ENCODE results near the gene AK5.

Gene AK5

GRCh38 chr1:77438236-77438913, 156.6 kb downstream of the AK5 start:
- no peaks in the 10 kb centered on the region for H3K27me3 ChIP-seq (replicated peaks; ENCODE audit: insufficient read depth, low read length)
- H3K4me1 ChIP-seq (ENCODE audit: low read length) = no peaks in the 10 kb centered on the region
- H3F3A ChIP-seq (ENCODE audit: insufficient read depth, low read length) = no peaks in the 10 kb centered on the region
- no peaks in the 10 kb centered on the region for H3K79me2 ChIP-seq (ENCODE audit: low read length)
- H4K20me1 ChIP-seq (ENCODE audit: insufficient read depth, low read length) = no peaks in the 10 kb centered on the region
- H3K27ac ChIP-seq (ENCODE audit: low read length) = no peak overlapping the region
- H3K9ac ChIP-seq (ENCODE audit: low read length) = no peak overlapping the region
- no peaks in the 10 kb centered on the region for H3K9me2 ChIP-seq (replicated peaks; ENCODE audit: insufficient read depth, low read length)
- no peaks in the 10 kb centered on the region for H3K9me3 ChIP-seq (replicated peaks; ENCODE audit: insufficient read depth, low read length)
- 0 out of 2 replicates have a peak overlapping the region, but pooled peaks have one; percentile 26 for H2AFZ ChIP-seq (ENCODE audit: low read length)
- H3K4me3 ChIP-seq (ENCODE audit: low read length) = no peak overlapping the region
- TF ChIP-seq EZH2phosphoT487 (IDR thresholded peaks at IDR 0.05; ENCODE audit: low read length) (no peak), CTCF (IDR thresholded peaks at IDR 0.05; ENCODE audit: low read length) (no peak), EZH2 (optimal IDR thresholded peaks at IDR 0.05; ENCODE audit: low read depth, low read length) (no peak)
- H3K4me2 ChIP-seq (ENCODE audit: low read depth, low read length) = peak overlapping the region; percentile 22; the same call in 1 of the 2 replicates
- H3K36me3 ChIP-seq (replicated peaks; ENCODE audit: insufficient read depth, low read length) = no peaks in the 10 kb centered on the region
- peak; percentile 11 for DNase-seq

GRCh38 chr1:77446841-77447555, 165.2 kb downstream of the AK5 start:
- Histone ChIP-seq H3K9me2 (replicated peaks; ENCODE audit: insufficient read depth, low read length) (no peaks in the 10 kb centered on the region), H3K27me3 (replicated peaks; ENCODE audit: insufficient read depth, low read length) (no peaks in the 10 kb centered on the region), H3K9ac (ENCODE audit: low read length) (no peak overlapping the region), H3K4me2 (ENCODE audit: low read depth, low read length) (no peak overlapping the region), H2AFZ (ENCODE audit: low read length) (no peak overlapping the region), H3K4me3 (ENCODE audit: low read length) (no peak overlapping the region), H3K36me3 (replicated peaks; ENCODE audit: insufficient read depth, low read length) (no peaks in the 10 kb centered on the region), H3K9me3 (replicated peaks; ENCODE audit: insufficient read depth, low read length) (no peaks in the 10 kb centered on the region), H3F3A (ENCODE audit: insufficient read depth, low read length) (no peaks in the 10 kb centered on the region), H4K20me1 (ENCODE audit: insufficient read depth, low read length) (no peaks in the 10 kb centered on the region), H3K4me1 (ENCODE audit: low read length) (no peaks in the 10 kb centered on the region), H3K27ac (ENCODE audit: low read length) (no peak overlapping the region), H3K79me2 (ENCODE audit: low read length) (no peaks in the 10 kb centered on the region)
- TF ChIP-seq EZH2 (optimal IDR thresholded peaks at IDR 0.05; ENCODE audit: low read depth, low read length) (no peak), CTCF (IDR thresholded peaks at IDR 0.05; ENCODE audit: low read length) (no peak), EZH2phosphoT487 (IDR thresholded peaks at IDR 0.05; ENCODE audit: low read length) (no peak)
- DNase-seq = no peak

- no peak overlapping the region for H3K27ac ChIP-seq (ENCODE audit: low read length)
- H2AFZ ChIP-seq (ENCODE audit: low read length) = no peak overlapping the region
- H3K4me2 ChIP-seq (ENCODE audit: low read depth, low read length) = no peak overlapping the region
- no peaks in the 10 kb centered on the region for H3K9me2 ChIP-seq (replicated peaks; ENCODE audit: insufficient read depth, low read length)
- no peaks in the 10 kb centered on the region for H3K79me2 ChIP-seq (ENCODE audit: low read length)
- H3K9me3 ChIP-seq (replicated peaks; ENCODE audit: insufficient read depth, low read length) = no peaks in the 10 kb centered on the region
- TF ChIP-seq CTCF (IDR thresholded peaks at IDR 0.05; ENCODE audit: low read length) = no peak
- no peak for TF ChIP-seq EZH2 (optimal IDR thresholded peaks at IDR 0.05; ENCODE audit: low read depth, low read length)
- no peak for TF ChIP-seq EZH2phosphoT487 (IDR thresholded peaks at IDR 0.05; ENCODE audit: low read length)
- no peaks in the 10 kb centered on the region for H3K4me1 ChIP-seq (ENCODE audit: low read length)
- H3K4me3 ChIP-seq (ENCODE audit: low read length) = no peak overlapping the region
- DNase-seq = no peak
- no peaks in the 10 kb centered on the region for H3F3A ChIP-seq (ENCODE audit: insufficient read depth, low read length)
- H3K36me3 ChIP-seq (replicated peaks; ENCODE audit: insufficient read depth, low read length) = no peaks in the 10 kb centered on the region
- H3K27me3 ChIP-seq (replicated peaks; ENCODE audit: insufficient read depth, low read length) = no peaks in the 10 kb centered on the region
- no peaks in the 10 kb centered on the region for H4K20me1 ChIP-seq (ENCODE audit: insufficient read depth, low read length)
- no peak overlapping the region for H3K9ac ChIP-seq (ENCODE audit: low read length)
Observed at GRCh38 chr1:77447669-77448068, 165.8 kb downstream of the AK5 start.

Data from MM.1S (cell line).